Panc1 (cell line): ENCODE results near the gene METTL16. TPM values are rescaled to one million over a fixed set of nuclear protein-coding genes. Genes with fewer than 3 reads are reported as not detected.

Experiments used
- ATAC-seq: fragments of 200-7000 bp; cut with Tn5 transposase; 2 replicates; pipeline ENCODE4 v1.9.1; 2020; ENCODE audit warnings: mild to moderate bottlenecking, moderate library complexity
- BruUV-seq: library from RNA; stranded (reverse); fragments of 400-500 nt; replicated peaks from 2 replicates; lab custom pipeline; 2021; lab: Mats Ljungman, UMichigan
- CTCF ChIA-PET: fragments of 300-600 bp; sonication (Branson Sonifier 250); formaldehyde crosslinking; loops from one replicate; lab custom pipeline; 2022; ENCODE audit warnings: antibody characterized with exemption; lab: Charles Lee
- POLR2A ChIA-PET: fragments of 300-600 bp; sonication (Branson Sonifier 250); formaldehyde crosslinking; loops from one replicate; lab custom pipeline; 2022; ENCODE audit warnings: antibody characterized with exemption; lab: Charles Lee
- DNase-seq: peaks from one replicate; pipeline ENCODE4 v3.0.0-alpha.2; 2010; ENCODE audit warnings: low read depth, low spot score
- H3K27ac ChIP-seq: 2 replicates; pipeline ENCODE4 v1.5.1; 2011; ENCODE audit warnings: mild to moderate bottlenecking, low read length, inconsistent platforms
- H3K27me3 ChIP-seq: fragments of 200-500 bp; sonication (Bioruptor generic); 2 replicates; pipeline ENCODE4 v1.6.0; 2014; ENCODE audit warnings: low read length, inconsistent platforms; ENCODE audit not compliant: control insufficient read depth, insufficient read depth
- H3K36me3 ChIP-seq: fragments of 200-500 bp; sonication (Bioruptor generic); 2 replicates; pipeline ENCODE4 v1.5.1; 2014; ENCODE audit warnings: inconsistent platforms, mild to moderate bottlenecking, low read length, moderate library complexity; ENCODE audit not compliant: control insufficient read depth, insufficient read depth
- H3K4me1 ChIP-seq: 2 replicates; pipeline ENCODE4 v1.5.1; 2011; ENCODE audit warnings: inconsistent platforms, mild to moderate bottlenecking, low read length, moderate library complexity; ENCODE audit not compliant: control insufficient read depth, insufficient read depth
- H3K4me3 ChIP-seq, 2 experiments: 2 replicates each; pipeline ENCODE4 v1.5.1; 2011 to 2012; ENCODE audit warnings: low read depth in 2 of 2, low read length in 2 of 2, mild to moderate bottlenecking in 2 of 2, inconsistent platforms in 1 of 2, moderate library complexity in 1 of 2
- H3K9me3 ChIP-seq: fragments of 200-500 bp; sonication (Bioruptor generic); 2 replicates; pipeline ENCODE4 v1.5.1; 2014; ENCODE audit warnings: low read depth, mild to moderate bottlenecking, inconsistent platforms, low read length, moderate library complexity; ENCODE audit not compliant: control insufficient read depth, insufficient read depth
- CTCF ChIP-seq: fragments of 450-650 bp; IDR thresholded peaks from 2 replicates; pipeline ENCODE4 v1.5.1; 2017; ENCODE audit warnings: mild to moderate bottlenecking
- POLR2AphosphoS5 ChIP-seq: IDR thresholded peaks from 2 replicates; pipeline ENCODE4 v1.6.1; 2012; ENCODE audit warnings: mild to moderate bottlenecking, low read depth, low read length, moderate library complexity
- SIN3A ChIP-seq: IDR thresholded peaks from 2 replicates; pipeline ENCODE4 v1.6.1; 2012; ENCODE audit warnings: low read depth, mild to moderate bottlenecking, low read length, moderate library complexity, borderline replicate concordance; ENCODE audit not compliant: insufficient read depth
- TCF7L2 ChIP-seq: IDR thresholded peaks from 2 replicates; pipeline ENCODE4 v1.6.1; 2011; ENCODE audit warnings: mild to moderate bottlenecking, low read depth, low read length, inconsistent platforms
- in situ Hi-C: cut with HindIII; loops from 2 replicates; pipeline ENCODE4 v1.10.0; 2016; ENCODE audit warnings: low sequenced_read_pairs, low pct_unique_long_range_greater_than_20kb
- intact Hi-C: fragments of 100-400 bp; cut with micrococcal nuclease; formaldehyde crosslinking; loops from one replicate; pipeline ENCODE4 v1.10.0; 2022; ENCODE audit not compliant: unreplicated experiment
- total RNA-seq: library from RNA; stranded (reverse); gene quantifications from one replicate; pipeline ENCODE4 v1.2.1, GENCODE V29; 2021; ENCODE audit not compliant: unreplicated experiment
- TF ChIP-seq, protein P1 (sequence below), 2 experiments: IDR thresholded peaks; 2 replicates each; pipeline ENCODE4 v1.6.1; 2011 to 2012; ENCODE audit warnings: low read depth in 2 of 2, control low read depth in 1 of 2, low read length in 1 of 2, mild to moderate bottlenecking in 1 of 2, moderate library complexity in 1 of 2; ENCODE audit not compliant: insufficient read depth in 1 of 2

Gene METTL16
- total RNA-seq, 1 experiment from 2014 or later = 34.7 TPM

DNA sequence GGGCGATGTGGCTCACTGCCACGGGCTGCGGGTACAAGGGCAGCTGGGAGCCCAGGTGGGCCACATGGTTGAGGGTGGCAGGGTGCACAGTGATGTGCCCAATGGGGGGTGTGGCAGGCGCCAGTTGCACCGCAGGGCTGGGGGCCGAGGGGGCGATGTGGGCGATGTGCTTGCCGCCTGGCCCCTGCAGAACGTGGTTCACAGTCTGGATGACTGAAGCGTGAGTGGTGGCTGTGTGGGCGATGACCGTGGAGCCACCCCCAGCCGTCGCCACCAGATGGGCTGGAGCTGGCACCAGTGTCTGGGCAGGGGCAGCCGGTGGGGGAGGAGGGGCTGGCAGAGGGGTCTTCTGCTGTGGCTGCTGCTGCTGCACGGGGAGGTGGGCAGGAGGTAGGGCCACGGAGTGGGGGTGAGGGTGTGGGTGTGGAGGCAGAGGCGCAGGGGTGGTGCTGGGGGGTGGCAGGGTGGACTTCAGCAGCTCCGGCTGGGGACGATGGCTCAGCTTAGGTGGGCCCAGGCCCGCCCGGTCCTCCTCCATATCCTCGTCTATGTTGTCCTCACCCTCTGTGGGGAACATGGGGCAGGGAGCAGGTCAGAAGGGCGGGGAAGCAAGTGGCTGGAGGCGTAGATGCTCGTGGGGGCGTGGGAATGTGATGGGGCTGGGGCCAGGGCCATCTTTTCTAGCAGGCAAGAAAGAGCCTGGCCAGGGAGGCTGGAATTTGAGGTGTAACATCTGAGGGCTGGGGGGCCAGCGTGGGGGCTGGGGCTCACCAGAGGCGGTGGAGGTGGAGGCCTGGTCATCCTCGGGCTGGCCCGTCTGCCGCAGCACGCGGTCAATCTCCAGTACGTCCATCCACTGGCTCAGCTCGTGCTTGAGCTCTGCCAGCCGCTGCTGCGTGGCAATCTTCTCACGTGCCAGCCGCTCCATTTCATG, 124.3 kb downstream of the METTL16 start:
- Histone ChIP-seq H3K36me3 (no peaks in the 10 kb centered on the region), H3K4me1 (peaks cover 21% of the 10 kb centered on the region), H3K27ac (no peak overlapping the region), H3K9me3 (no peaks in the 10 kb centered on the region), H3K27me3 (no peaks in the 10 kb centered on the region), H3K4me3 (no peak overlapping the region)
- no TSS peak for BruUV-seq
- ATAC-seq (no peak), DNase-seq (no peak)
- intact Hi-C loops (no loop called here), in situ Hi-C loops (no loop called here)
- CTCF ChIA-PET = no interaction called here
- POLR2A ChIA-PET = no interaction called here
- TF ChIP-seq TCF7L2 = no peak
- TF ChIP-seq, protein P1, sequence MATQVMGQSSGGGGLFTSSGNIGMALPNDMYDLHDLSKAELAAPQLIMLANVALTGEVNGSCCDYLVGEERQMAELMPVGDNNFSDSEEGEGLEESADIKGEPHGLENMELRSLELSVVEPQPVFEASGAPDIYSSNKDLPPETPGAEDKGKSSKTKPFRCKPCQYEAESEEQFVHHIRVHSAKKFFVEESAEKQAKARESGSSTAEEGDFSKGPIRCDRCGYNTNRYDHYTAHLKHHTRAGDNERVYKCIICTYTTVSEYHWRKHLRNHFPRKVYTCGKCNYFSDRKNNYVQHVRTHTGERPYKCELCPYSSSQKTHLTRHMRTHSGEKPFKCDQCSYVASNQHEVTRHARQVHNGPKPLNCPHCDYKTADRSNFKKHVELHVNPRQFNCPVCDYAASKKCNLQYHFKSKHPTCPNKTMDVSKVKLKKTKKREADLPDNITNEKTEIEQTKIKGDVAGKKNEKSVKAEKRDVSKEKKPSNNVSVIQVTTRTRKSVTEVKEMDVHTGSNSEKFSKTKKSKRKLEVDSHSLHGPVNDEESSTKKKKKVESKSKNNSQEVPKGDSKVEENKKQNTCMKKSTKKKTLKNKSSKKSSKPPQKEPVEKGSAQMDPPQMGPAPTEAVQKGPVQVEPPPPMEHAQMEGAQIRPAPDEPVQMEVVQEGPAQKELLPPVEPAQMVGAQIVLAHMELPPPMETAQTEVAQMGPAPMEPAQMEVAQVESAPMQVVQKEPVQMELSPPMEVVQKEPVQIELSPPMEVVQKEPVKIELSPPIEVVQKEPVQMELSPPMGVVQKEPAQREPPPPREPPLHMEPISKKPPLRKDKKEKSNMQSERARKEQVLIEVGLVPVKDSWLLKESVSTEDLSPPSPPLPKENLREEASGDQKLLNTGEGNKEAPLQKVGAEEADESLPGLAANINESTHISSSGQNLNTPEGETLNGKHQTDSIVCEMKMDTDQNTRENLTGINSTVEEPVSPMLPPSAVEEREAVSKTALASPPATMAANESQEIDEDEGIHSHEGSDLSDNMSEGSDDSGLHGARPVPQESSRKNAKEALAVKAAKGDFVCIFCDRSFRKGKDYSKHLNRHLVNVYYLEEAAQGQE (IDR thresholded peaks at IDR 0.05; ENCODE audit: insufficient read depth in 1 of 2, low read depth in 2 of 2, low read length in 1 of 2) = no peak
- TF ChIP-seq SIN3A = no peak
- TF ChIP-seq CTCF = no peak
- TF ChIP-seq POLR2AphosphoS5 = no peak

GRCh38 chr17:2386400-2387085, 125.1 kb downstream of the METTL16 start:
- Histone ChIP-seq H3K4me1 (peaks cover 14% of the 10 kb centered on the region), H3K36me3 (no peaks in the 10 kb centered on the region), H3K27me3 (no peaks in the 10 kb centered on the region), H3K9me3 (no peaks in the 10 kb centered on the region), H3K27ac (no peak overlapping the region), H3K4me3 (no peak overlapping the region)
- no peak for TF ChIP-seq CTCF
- no peak for TF ChIP-seq POLR2AphosphoS5
- TF ChIP-seq TCF7L2 = no peak
- TF ChIP-seq, protein P1 (IDR thresholded peaks at IDR 0.05; ENCODE audit: insufficient read depth in 1 of 2, low read depth in 2 of 2, low read length in 1 of 2) = no peak
- TF ChIP-seq SIN3A = no peak
- no peak for ATAC-seq
- BruUV-seq = no TSS peak
- intact Hi-C loops (no loop called here), in situ Hi-C loops (no loop called here)
- no peak for DNase-seq
- ChIA-PET POLR2A (interaction anchor here (0.5 kb wide), 1 partner anchor 310 kb away, joined by 3 read pairs; no protein-coding TSS in a partner anchor), CTCF (no interaction called here)
